ENCODE data around the gene LIMS2.

- TF ChIP-seq CTCF (conservative IDR thresholded peaks at IDR 0.05 in 1 of 2, IDR thresholded peaks at IDR 0.05 in 1 of 2; ENCODE audit: low read depth in 1 of 2, low read length in 2 of 2) (no peak), EZH2 (IDR thresholded peaks at IDR 0.05; ENCODE audit: low read length, missing control alignments) (no peak)
Measured at GRCh38 chr2:127664065-127664894, 11.1 kb downstream of the LIMS2 start.

Data from fibroblast of lung (primary cell).